ENCODE results near the gene TMEM203. TPM values are rescaled to one million over a fixed set of nuclear protein-coding genes. Genes with fewer than 3 reads are reported as not detected.

Gene TMEM203
- total and polyA plus RNA-seq, 12 donors = 21.7 to 48.4 (median 40.0) TPM

- H3K4me3 ChIP-seq = no peak overlapping the region
- intact Hi-C loops (cut with DNase I) = no loop called here
- 83 to 91% (median 85%) methylated on average over 11 to 22 of the region's 22 CpGs for WGBS, 4 donors
- no peaks in the 10 kb centered on the region for H3K27me3 ChIP-seq
- peaks cover 0 to 24% of the 10 kb centered on the region in 2 donors for H3K36me3 ChIP-seq (replicated peaks in 1 of 2)
- H3K9me3 ChIP-seq (replicated peaks in 1 of 3) = no peaks in the 10 kb centered on the region
- no peak overlapping the region for H3K27ac ChIP-seq
- no peak for DNase-seq
- TF ChIP-seq POLR2A (IDR thresholded peaks at IDR 0.05) = no peak
- no peak for TF ChIP-seq CTCF (IDR thresholded peaks at IDR 0.05)
- H3K4me1 ChIP-seq (replicated peaks in 1 of 2) = peaks cover 19 to 24% of the 10 kb centered on the region in 2 donors
These were observed 13.6 kb downstream of the TMEM203 start for GRCh38 chr9:137191691-137192447.

- 70 to 79% (median 79%) methylated on average over 2 to 3 of the region's 3 CpGs; no CpG with 5 or more reads in 1 of the 4 donors for WGBS, 4 donors
- Histone ChIP-seq H3K27me3 (no peaks in the 10 kb centered on the region), H3K4me1 (replicated peaks in 1 of 2) (peaks cover 20 to 31% of the 10 kb centered on the region in 2 donors), H3K27ac (no peak overlapping the region), H3K36me3 (replicated peaks in 1 of 2) (peaks cover 0 to 24% of the 10 kb centered on the region in 2 donors), H3K9me3 (replicated peaks in 1 of 3) (no peaks in the 10 kb centered on the region), H3K4me3 (no peak overlapping the region)
- TF ChIP-seq POLR2A (IDR thresholded peaks at IDR 0.05) = no peak
- intact Hi-C loops (cut with DNase I) = no loop called here
- DNase-seq = no peak
These were observed 14.2 kb downstream of the TMEM203 start for GRCh38 chr9:137191245-137191644.

- no peaks in the 10 kb centered on the region for H3K9me3 ChIP-seq (replicated peaks in 1 of 3)
- no peak for DNase-seq
- H3K4me3 ChIP-seq = no peak overlapping the region
- intact Hi-C loops (cut with DNase I) = no loop called here
- H3K4me1 ChIP-seq (replicated peaks in 1 of 2) = peaks cover 20 to 32% of the 10 kb centered on the region in 2 donors
- H3K27ac ChIP-seq = peak overlapping the region in 3 of 5 donors; percentile 27 to 96 (median 90)
- TF ChIP-seq POLR2A (IDR thresholded peaks at IDR 0.05) (no peak), CTCF (IDR thresholded peaks at IDR 0.05) (no peak)
- peaks cover 0 to 32% of the 10 kb centered on the region in 2 donors for H3K36me3 ChIP-seq (replicated peaks in 1 of 2)
- 63 to 90% (median 74%) methylated on average over 3 to 9 of the region's 9 CpGs for whole genome bisulfite sequencing, 4 donors
- H3K27me3 ChIP-seq = no peaks in the 10 kb centered on the region
These were observed 15.1 kb downstream of the TMEM203 start for GRCh38 chr9:137190315-137190856.

GRCh38 chr9:137189297-137190295 is 15.9 kb downstream of the TMEM203 start:
- intact Hi-C loops (cut with DNase I) = no loop called here
- Histone ChIP-seq H3K4me3 (peak overlapping the region in 3 of 4 donors; percentile 62 to 82 (median 70)), H3K36me3 (replicated peaks in 1 of 2) (peaks cover 0 to 40% of the 10 kb centered on the region in 2 donors), H3K27me3 (no peaks in the 10 kb centered on the region), H3K9me3 (replicated peaks in 1 of 3) (no peaks in the 10 kb centered on the region), H3K4me1 (replicated peaks in 1 of 2) (peaks cover 20 to 32% of the 10 kb centered on the region in 2 donors), H3K27ac (peak overlapping the region; percentile 74 to 98 (median 91))
- 20 to 44% (median 26%) methylated on average over 8 to 23 of the region's 23 CpGs for WGBS, 4 donors
- no peak for TF ChIP-seq CTCF (IDR thresholded peaks at IDR 0.05)
- no peak for TF ChIP-seq POLR2A (IDR thresholded peaks at IDR 0.05)
- no peak for DNase-seq
